Putamen (tissue), 1 donor: ENCODE data around the gene PRKX.
"Not testable (repeated sequence)": the region's sequence is repeated elsewhere in the genome, so short reads cannot be mapped to it uniquely, and the experiment has no call there.

Experiments
- DNase-seq: peaks from one replicate; pipeline ENCODE4 v3.0.0-alpha.2; 2016; ENCODE audit warnings: low spot score

Gene PRKX

DNA sequence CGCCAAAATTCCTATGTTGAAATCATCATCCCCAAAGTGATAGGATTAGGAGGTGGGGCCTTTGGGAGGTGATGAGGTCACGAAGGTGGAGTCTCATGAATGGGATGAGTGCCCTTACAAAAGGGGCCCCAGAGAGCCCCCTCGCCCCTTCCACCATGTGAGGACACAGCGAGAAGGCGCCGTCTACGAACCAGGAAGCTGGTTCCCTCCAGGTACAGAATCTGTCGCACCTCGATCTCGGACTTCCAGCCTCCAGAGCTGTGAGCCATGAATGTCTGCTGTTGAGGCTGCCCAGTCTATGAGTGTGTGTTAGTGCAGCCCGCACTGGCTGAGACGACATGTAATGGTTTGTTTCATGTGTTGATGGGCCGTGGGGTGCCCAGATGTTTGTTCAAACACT is 60.3 kb downstream of the PRKX start:
- DNase-seq, result no peak

DNA sequence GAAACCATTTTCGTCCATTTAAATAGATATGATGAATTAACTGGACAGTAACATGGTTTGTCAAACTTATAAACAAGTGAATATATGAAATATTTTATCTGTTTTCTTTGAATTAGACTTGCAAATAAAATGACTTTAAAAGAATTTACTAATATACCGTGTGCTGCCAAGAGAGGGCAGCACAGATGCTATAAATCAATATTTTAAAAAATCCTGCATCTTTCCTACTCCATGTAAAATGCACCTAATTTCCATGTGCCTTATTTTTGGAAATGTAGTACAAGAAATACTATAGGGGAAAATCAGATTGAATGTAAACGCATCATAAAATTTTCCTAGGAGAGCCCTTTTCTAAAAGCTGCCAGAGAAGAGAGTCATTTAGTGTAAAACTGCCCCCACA is 62.2 kb downstream of the PRKX start:
- DNase-seq, result no peak

GRCh38 chrX:3648084-3648483 is 65.4 kb downstream of the PRKX start:
- DNase-seq, result no peak

- DNase-seq, result not testable (repeated sequence)
Observed at GRCh38 chrX:3639858-3640631, 73.4 kb downstream of the PRKX start.

GRCh38 chrX:3639236-3639635 is 74.2 kb downstream of the PRKX start:
- DNase-seq, result no peak

- DNase-seq, result no peak
Observed at GRCh38 chrX:3638280-3638873, 75.1 kb downstream of the PRKX start.

DNA sequence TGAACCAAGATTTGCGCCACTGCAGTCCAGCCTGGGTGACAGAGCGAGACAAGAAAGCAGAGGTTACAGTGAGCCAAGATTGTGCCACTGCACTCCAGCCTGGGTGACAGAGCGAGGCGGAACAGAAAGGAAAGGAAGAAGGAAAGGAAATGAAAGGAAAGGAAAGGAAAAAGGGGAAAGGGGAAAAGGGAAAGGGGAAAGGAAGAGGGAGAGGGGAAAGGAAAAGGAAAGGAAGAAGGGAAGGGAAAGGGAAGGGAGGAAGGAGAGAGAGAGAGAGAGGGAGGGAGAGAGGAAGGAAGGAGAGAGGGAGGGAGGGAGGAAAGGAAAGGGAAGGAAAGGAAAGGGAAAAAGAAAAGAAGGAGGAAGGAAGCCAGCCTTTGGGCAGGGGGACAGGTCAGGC is 76.6 kb downstream of the PRKX start:
- DNase-seq, result no peak

GRCh38 chrX:3631196-3631595 is 82.3 kb downstream of the PRKX start:
- no peak for DNase-seq

- DNase-seq, result no peak
Observed at GRCh38 chrX:3627594-3627993, 85.9 kb downstream of the PRKX start.

- DNase-seq, result no peak
Observed at GRCh38 chrX:3621414-3621813, 92.0 kb downstream of the PRKX start.

DNA sequence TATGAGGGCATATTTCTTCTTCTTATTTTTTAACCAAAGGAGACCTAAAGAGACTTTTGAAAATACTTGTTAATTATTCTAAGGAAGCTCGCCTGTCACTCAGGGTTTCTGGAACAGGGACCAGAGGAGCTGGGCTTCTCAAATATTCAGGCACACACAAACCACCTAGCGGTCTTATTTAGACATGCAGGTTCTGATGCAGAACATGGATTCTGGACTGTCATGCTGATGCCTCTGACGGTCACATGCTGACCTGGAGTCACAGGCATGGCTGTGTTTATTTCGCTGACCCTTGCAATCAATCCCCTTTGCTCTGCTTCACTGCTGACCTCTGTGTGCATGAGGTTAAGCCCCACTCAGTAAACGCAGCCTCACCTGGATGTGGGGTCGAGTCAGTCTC is 101.7 kb downstream of the PRKX start:
- not testable (repeated sequence) for DNase-seq

GRCh38 chrX:3609810-3610209 is 103.6 kb downstream of the PRKX start:
- peak; percentile 2 for DNase-seq

DNA sequence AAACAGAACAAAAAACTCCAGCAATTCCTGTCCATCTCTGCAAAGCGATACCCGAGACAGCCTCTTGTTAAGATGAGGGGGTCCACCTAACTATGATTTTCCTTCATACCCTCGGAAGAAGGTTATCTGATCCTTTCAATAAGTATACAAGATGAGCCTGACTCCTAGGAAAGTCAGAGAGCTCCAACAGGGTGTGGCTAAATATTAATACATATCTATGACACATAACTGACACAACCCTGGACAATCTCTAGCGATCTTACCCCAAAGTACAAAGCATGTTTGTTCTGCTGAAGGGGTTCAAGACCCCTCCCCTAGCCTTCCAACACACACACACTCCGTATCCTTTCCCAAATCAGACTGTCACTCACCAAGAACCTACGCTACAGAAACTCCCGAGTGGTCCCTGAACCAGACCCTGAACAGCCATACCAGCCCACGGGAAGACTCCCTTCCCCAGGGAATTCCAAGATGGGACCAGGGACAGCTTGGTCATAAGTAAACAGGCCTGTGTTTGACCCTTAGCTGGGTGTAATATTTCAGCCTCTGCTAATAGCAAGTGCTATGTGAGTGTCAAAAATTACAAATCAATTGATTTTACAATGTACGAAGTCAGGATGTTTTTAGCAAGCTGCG is 110.3 kb downstream of the PRKX start:
- DNase-seq, result no peak

- no peak for DNase-seq
Observed at GRCh38 chrX:3599802-3600430, 113.5 kb downstream of the PRKX start.

GRCh38 chrX:3598709-3599108 is 114.7 kb downstream of the PRKX start:
- DNase-seq, result no peak

- DNase-seq, result no peak
Observed at GRCh38 chrX:3598046-3598605, 115.3 kb downstream of the PRKX start.

- no peak for DNase-seq
Observed at GRCh38 chrX:3592184-3592583, 121.3 kb downstream of the PRKX start.

GRCh38 chrX:3589474-3589873 is 124.0 kb downstream of the PRKX start:
- DNase-seq, result no peak

DNA sequence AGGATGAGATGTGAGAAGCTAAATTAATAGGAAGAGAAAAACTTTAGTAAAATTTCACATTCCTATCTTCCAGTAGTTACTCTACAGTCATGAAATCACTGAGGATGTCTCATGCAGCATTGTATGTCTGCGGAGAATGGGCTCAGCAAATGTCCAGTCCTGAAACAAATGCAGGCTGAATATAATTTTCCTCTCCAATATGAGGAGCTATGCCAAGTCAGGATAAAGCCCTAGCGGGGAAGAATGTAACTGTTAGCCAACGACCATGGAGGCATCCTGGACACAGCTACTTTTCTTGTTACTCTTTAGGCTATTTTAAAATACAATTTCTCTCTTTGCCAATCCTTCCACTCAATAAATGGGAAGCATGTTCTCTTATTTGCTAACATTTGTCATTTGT is 127.7 kb downstream of the PRKX start:
- DNase-seq, result no peak

- DNase-seq, result no peak
Observed at GRCh38 chrX:3584415-3584996, 128.9 kb downstream of the PRKX start.

DNA sequence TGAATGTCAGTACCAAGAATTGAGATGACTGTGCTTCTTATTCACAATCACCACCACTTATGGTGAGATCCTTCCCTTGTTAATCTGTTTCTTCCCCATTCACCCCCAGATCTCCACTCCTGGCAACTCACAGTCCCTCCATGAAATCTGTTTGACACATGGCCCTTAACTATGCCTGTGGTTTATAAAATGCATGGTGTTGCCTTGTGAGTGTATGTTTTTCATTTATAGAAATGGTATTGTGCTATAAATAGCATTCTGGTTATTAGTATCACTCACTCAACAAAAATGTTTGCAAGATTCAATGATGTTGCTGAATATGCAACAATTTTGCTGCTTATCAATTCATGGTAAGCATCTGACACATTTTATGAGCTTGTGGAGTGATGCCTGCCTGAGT is 131.0 kb downstream of the PRKX start:
- no peak for DNase-seq

DNA sequence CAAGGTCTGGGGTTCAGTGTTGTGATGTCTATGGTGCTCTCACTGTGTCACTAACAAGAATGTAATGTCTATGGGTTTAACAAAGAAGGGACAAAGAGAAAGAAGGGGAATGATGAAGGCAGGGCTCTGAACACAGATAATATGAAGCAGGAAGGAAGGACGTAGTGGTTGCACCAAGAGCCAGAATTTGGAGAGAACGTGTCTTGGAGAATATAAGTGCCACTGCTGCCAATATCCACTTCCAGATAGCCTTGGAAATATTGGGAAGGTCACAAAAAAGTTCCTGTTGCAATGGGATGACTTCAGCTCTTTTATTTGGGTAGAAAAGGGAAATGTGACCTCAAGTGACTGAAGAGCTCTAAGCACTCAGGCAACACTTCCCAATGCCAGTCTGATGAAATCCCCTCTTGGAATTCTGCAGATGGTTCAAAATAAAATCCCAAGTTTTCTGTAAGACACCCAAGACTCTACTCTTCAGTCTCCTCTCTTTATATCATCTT is 131.8 kb downstream of the PRKX start:
- DNase-seq, result no peak
